Endodermal cell (in vitro differentiated cells): ENCODE data around the gene GDAP2. TPM values are rescaled to one million over a fixed set of nuclear protein-coding genes. Genes with fewer than 3 reads are reported as not detected.

Experiments used
- DNase-seq: peaks from one replicate; pipeline ENCODE4 v3.0.0-alpha.2; 2017
- H3K27ac ChIP-seq: 2 replicates; pipeline ENCODE4 v1.5.1; 2013; ENCODE audit warnings: mild to moderate bottlenecking, low read depth, low read length, moderate library complexity
- H3K27me3 ChIP-seq: 2 replicates; pipeline ENCODE4 v1.6.1; 2013; ENCODE audit warnings: mild to moderate bottlenecking, low read length, moderate library complexity; ENCODE audit not compliant: insufficient read depth, control insufficient read depth, poor library complexity, severe bottlenecking
- H3K36me3 ChIP-seq: 2 replicates; pipeline ENCODE4 v1.7.0; 2013; ENCODE audit warnings: mild to moderate bottlenecking, low read length, moderate library complexity; ENCODE audit not compliant: control insufficient read depth, insufficient read depth
- H3K4me1 ChIP-seq: one replicate; pipeline ENCODE4 v1.7.0; 2013; ENCODE audit warnings: low read length; ENCODE audit not compliant: control insufficient read depth, insufficient read depth
- H3K4me3 ChIP-seq: 2 replicates; pipeline ENCODE4 v1.5.1; 2013; ENCODE audit warnings: mild to moderate bottlenecking, low read length, moderate library complexity
- H3K9ac ChIP-seq: 2 replicates; pipeline ENCODE4 v1.6.1; 2013; ENCODE audit warnings: mild to moderate bottlenecking, low read length, moderate library complexity; ENCODE audit not compliant: poor library complexity, severe bottlenecking; ENCODE audit errors: extremely low read depth
- H3K9me3 ChIP-seq: 2 replicates; pipeline ENCODE4 v1.6.1; 2013; ENCODE audit warnings: mild to moderate bottlenecking, low read length, moderate library complexity; ENCODE audit not compliant: control insufficient read depth
- H3K27ac Mint-ChIP-seq: 2 replicates; pipeline ENCODE4 v1.8.0; 2020; ENCODE audit warnings: mixed read lengths
- H3K27me3 Mint-ChIP-seq: 2 replicates; pipeline ENCODE4 v1.8.0; 2021; ENCODE audit warnings: mild to moderate bottlenecking, mixed read lengths; ENCODE audit not compliant: insufficient read depth
- H3K36me3 Mint-ChIP-seq: 2 replicates; pipeline ENCODE4 v1.8.0; 2020; ENCODE audit warnings: low read depth, mixed read lengths
- H3K4me1 Mint-ChIP-seq: 2 replicates; pipeline ENCODE4 v1.8.0; 2020; ENCODE audit warnings: mixed read lengths
- H3K4me3 Mint-ChIP-seq: 2 replicates; pipeline ENCODE4 v1.8.0; 2020; ENCODE audit warnings: mild to moderate bottlenecking, moderate library complexity, mixed read lengths
- H3K9me3 Mint-ChIP-seq: 2 replicates; pipeline ENCODE4 v1.8.0; 2020; ENCODE audit warnings: mild to moderate bottlenecking, mixed read lengths
- CTCF ChIP-seq: fragments of 200-600 bp; sonication (generic); conservative IDR thresholded peaks from 2 replicates; pipeline ENCODE4 v1.5.0; 2021; ENCODE audit warnings: antibody characterized with exemption, mild to moderate bottlenecking
- WGBS, 2 experiments: methylation state at CpG; one replicate each; pipeline versions ENCODE4 v1.1.5 to v1.1.7; 2013; ENCODE audit warnings: missing lambda C conversion rate in 2 of 2, mixed read lengths in 1 of 2; ENCODE audit not compliant: insufficient coverage in 1 of 2, insufficient read length in 1 of 2; 5-methylcytosine and 5-hydroxymethylcytosine counted together
- total RNA-seq, 2 donors: library from RNA; stranded (reverse); fragmentation: NEBNext Ultra II Directional in 1 of 2; extraction: Animal tissue kit (Norgen Biotek cat#: 25700) in 1 of 2; gene quantifications; 2 replicates in 1 of 2; 3 replicates in 1 of 2; pipeline ENCODE4 v1.2.1, GENCODE V29; 2021

GDAP2 gene
- total RNA-seq, 2 donors from 2014 or later: 24.1 to 34.8 TPM

GRCh38 chr1:117836069-117836468 lies 93.4 kb downstream of the GDAP2 start:
- no peaks in the 10 kb centered on the region for H3K4me1 ChIP-seq
- H3K4me3 Mint-ChIP-seq: no peak overlapping the region
- no peak for DNase-seq
- peaks cover 11% of the 10 kb centered on the region for H3K9me3 ChIP-seq
- H3K27me3 Mint-ChIP-seq: no peaks in the 10 kb centered on the region
- H3K36me3 ChIP-seq: no peaks in the 10 kb centered on the region
- H3K9me3 Mint-ChIP-seq: no peaks in the 10 kb centered on the region
- H3K4me1 Mint-ChIP-seq: no peaks in the 10 kb centered on the region
- H3K27me3 ChIP-seq: no peaks in the 10 kb centered on the region
- no peaks in the 10 kb centered on the region for H3K36me3 Mint-ChIP-seq
- no peak for TF ChIP-seq CTCF
- no peak overlapping the region for H3K27ac ChIP-seq
- 96 to 100% methylated on average over 1 of the region's 1 CpG for WGBS, 2 experiments
- H3K4me3 ChIP-seq: no peak overlapping the region
- H3K9ac ChIP-seq: no peak overlapping the region
- no peak overlapping the region for H3K27ac Mint-ChIP-seq

GRCh38 chr1:117834416-117834815 lies 95.0 kb downstream of the GDAP2 start:
- Histone ChIP-seq H3K9ac (no peak overlapping the region), H3K4me3 (no peak overlapping the region), H3K27ac (no peak overlapping the region), H3K36me3 (no peaks in the 10 kb centered on the region), H3K27me3 (no peaks in the 10 kb centered on the region), H3K4me1 (no peaks in the 10 kb centered on the region), H3K9me3 (peaks cover 11% of the 10 kb centered on the region)
- Mint-ChIP-seq H3K9me3 (peaks cover 5% of the 10 kb centered on the region), H3K27ac (no peak overlapping the region), H3K4me1 (no peaks in the 10 kb centered on the region), H3K27me3 (no peaks in the 10 kb centered on the region), H3K36me3 (no peaks in the 10 kb centered on the region), H3K4me3 (no peak overlapping the region)
- WGBS, 2 experiments: 90 to 91% methylated on average over 2 to 4 of the region's 4 CpGs
- DNase-seq: no peak
- no peak for TF ChIP-seq CTCF

- H3K4me3 Mint-ChIP-seq: no peak overlapping the region
- Histone ChIP-seq H3K9ac (no peak overlapping the region), H3K27me3 (no peaks in the 10 kb centered on the region), H3K4me3 (no peak overlapping the region), H3K36me3 (no peaks in the 10 kb centered on the region), H3K4me1 (no peaks in the 10 kb centered on the region), H3K9me3 (no peaks in the 10 kb centered on the region), H3K27ac (no peak overlapping the region)
- no peak overlapping the region for H3K27ac Mint-ChIP-seq
- H3K4me1 Mint-ChIP-seq: no peaks in the 10 kb centered on the region
- TF ChIP-seq CTCF: no peak
- H3K9me3 Mint-ChIP-seq: peaks cover 5% of the 10 kb centered on the region
- H3K27me3 Mint-ChIP-seq: no peaks in the 10 kb centered on the region
- DNase-seq: no peak
- no peaks in the 10 kb centered on the region for H3K36me3 Mint-ChIP-seq
Observed at GRCh38 chr1:117832453-117832852, 97.0 kb downstream of the GDAP2 start.
